ENCODE measurements around the gene TRABD2B.

Gene TRABD2B

DNA sequence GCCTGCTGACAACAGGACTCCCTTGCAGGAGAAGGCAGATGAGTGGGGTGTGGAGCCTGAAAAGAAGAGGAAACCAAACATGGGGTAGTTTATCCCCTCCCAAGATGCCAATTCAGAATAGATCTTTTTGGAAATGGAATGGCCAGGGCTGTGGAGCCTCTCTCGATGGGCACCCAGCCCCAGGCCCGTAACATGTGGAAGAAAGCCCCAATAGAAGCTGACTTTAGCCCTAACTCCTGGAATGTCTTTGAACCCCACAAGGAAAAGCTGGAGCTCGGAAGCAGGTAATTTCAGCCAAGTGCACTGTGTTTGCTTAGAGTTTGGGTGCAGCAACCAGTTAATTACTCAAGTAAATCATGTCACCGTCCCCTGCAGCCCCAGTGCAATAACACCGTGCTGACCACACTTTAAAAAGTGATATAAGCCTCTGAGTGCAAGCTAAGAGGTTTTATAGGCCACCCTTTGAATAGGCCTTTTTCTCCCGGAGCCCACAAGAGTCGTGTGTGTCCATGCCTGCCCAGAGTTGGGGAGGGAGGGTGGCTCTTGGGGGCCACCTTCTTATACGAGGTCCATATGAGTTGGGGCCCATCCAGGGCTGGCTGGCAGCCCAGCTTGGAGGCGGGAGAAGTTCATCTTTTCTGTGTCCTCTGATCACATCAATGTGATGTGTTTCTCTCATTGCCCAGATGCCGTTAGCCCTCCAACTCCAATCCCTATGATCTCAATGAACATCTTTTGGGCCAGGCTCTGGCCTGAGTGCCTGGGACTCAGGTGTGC, 153.2 kb downstream of the TRABD2B start:
- no peak for DNase-seq

GRCh38 chr1:47843059-47843458, 154.1 kb downstream of the TRABD2B start:
- no peak for DNase-seq

DNA sequence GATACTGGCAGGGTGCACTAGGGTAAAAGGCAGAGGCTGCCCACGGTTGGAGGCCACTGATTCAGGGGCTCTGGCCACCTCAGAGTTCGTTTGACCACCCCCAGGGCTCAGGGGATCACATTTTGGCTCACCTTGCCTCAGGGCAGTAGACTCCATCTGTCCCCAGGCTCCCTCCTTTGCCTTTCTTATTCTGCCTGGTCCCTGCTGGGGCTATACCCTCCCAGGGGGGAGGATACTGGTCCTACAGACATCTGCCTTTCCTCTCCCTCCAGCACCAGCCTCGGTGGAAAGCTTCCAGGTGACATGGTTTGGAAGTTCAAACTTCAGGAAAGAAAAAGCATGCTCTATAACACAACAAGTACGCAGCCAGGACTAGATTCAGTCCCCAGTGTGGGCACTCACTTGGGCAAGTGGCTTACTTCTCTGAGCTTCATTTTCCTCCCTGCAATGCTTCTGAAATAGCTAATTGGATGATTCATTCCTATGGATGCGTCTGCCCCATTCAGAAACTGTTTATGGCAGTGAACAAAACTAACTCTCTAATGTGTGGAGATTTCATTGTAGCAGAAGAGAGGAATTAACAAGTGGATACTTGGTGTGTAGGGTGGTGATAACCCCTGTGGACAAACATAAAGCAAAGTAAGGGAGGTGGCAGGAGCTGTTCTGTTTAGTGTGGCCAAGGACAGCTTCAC, 154.8 kb downstream of the TRABD2B start:
- no peak for DNase-seq

GRCh38 chr1:47841356-47841755, 155.8 kb downstream of the TRABD2B start:
- no peak for DNase-seq

DNA sequence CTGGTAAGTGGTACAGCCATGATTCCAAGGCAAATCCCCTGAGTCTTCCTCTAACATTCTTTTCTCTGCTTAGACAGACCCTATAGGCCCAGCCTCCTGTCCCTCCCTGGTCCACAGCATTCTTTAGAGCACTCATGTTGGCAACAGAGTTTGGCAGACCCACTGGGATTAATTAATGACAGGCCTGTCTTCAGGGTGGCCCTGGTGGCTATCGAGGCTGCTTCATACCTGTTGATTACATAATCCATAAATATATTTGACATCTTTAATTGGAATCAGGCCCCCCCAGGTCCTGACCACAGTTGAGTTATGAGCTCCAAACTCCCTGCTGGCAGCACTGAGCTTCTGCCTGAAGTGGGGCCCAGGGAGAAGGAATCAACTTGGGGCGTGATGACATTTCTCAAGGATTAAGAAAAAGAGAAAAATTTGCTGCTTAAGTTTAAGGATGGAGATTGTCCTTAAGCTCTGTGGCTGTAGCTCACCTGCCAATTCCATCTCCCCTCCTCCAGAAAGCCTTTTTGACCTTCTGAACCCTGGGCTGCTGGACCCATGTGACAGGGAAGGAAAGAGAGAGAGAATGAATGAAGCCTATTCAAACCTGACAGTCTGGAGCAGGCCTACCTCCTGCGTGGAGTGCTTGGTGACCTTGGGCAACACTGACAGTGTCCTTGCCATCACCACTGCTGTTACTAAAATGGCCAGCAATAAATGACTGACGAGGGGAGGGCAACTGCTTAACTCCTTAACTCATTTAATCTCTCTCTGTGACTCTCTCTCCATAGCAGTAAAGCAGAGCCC, 156.6 kb downstream of the TRABD2B start:
- no peak for DNase-seq

DNA sequence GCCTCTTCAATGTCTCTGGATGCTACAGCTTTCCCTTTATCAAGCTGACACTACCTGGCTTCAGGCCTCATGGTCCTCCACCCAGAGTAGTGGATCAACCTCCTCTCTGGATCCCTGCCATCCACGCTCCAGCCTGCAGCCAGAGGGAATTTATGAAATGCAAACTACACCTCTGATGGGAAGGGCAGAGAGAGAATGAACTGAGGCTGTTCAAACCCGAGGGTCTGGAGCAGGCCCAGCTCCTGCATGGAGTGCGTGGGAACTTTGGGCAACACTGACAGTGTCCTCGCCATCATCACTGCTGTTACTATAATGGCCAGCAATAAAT, 157.8 kb downstream of the TRABD2B start:
- DNase-seq = no peak

DNA sequence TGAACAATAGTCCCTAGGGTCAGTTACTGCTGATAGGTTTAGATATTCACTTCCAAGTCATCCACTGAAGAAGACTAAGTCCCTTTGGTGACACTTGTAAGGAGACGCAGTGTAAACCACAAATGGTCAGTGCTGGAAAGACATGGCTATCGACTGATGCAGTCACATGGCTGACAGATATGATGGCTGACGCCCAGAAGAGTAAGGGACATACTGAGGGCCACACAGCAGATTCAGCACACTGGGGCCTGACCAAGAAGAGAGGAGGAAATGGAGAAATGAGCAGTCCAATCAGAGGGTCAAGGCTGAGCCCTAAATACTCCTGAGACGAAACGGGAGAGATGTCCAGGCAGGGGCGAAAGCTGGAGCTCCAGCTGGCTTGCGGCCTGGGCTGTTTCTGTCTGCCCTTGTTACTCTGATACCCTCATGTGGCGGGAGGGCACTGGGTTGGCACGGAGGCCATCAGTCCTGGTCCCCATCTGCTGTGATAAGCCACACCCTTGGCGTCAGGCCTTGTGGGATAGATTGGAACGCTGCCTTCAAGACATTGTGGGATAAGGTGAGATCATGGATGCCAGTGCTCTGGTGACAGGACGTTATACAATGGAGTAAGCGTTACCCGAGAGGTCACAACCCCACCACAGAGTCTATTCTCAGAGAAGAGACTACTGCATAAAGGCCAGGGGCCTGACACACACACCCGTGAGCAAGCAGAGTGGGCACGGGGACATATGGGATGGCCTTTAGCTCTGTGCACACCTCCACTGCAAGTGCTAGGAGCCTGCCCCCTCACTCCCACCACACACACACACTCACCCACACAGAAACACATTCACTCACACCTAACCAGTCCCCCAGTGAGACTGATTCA, 158.4 kb downstream of the TRABD2B start:
- no peak for DNase-seq

DNA sequence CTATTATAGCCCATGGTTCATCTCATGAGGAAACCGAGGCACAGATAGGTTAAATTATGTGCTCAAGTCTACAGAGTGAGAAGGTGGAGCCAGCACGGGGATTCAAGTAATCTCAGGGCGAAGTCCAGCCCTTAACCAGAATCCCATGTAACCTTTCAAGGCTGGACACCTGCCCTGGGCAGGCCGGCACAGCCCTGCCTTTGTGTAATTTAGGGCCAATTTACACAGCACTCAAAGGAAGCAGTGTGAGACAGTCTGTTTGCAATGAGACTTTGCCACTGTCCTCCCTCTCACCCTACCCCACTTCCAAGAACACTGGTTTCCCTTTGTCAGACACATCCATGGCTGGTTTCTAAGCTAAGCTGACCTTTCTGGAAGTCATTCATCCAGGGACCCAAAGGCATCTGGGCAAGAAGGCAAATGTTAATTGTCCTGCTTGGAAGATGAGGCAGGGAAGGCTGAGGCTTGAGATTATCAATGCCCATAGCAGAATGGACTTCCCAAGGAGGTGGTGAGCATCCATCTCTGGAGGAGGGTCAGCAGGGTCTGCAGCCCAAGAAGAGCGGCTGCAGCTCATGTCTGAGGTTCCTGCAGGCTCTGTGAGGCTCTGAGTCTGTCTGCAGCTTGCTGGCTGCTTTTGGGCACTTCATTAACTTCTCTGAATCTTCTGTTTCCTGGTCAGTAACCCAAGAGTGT, 159.2 kb downstream of the TRABD2B start:
- DNase-seq = no peak

GRCh38 chr1:47837056-47837830, 159.9 kb downstream of the TRABD2B start:
- DNase-seq = no peak

DNA sequence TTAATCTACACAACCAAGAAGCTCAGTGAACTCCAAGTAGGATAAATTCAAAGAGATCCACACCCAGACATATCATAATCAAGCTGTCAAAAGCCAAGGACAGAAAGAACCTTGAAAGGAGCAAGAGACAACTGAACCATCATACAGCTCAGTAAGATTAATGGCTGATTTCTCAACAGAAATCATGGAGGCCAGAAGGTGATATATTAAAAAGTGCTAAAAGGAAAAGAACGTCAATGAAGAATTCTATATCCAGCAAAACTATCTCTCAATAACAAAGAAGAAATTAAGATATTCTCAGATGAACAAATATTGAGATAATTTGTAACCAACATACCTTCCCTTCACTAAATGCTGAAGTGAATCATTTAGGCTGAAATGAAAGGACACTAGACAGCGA, 161.8 kb downstream of the TRABD2B start:
- no peak for DNase-seq

DNA sequence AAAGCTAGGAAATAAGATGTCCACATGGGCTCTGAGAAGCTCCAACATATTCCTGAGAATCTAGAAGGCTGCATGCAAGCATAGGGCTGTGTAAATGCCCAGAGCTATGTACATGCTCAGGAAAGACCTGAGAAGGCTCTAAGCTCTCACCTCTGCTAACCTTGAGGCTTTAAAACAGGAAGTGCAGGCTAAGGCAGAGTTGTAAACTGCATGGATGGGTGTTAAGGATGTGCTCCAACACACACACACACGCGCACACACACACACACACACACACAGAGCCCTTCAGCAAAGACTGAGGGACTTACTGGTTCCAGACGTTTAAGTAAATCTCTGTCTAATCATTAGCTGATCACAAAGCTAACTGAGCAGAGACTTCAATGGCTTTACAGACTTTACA, 162.9 kb downstream of the TRABD2B start:
- DNase-seq = no peak

- DNase-seq = no peak
Observed at GRCh38 chr1:47830641-47831333, 166.4 kb downstream of the TRABD2B start.

DNA sequence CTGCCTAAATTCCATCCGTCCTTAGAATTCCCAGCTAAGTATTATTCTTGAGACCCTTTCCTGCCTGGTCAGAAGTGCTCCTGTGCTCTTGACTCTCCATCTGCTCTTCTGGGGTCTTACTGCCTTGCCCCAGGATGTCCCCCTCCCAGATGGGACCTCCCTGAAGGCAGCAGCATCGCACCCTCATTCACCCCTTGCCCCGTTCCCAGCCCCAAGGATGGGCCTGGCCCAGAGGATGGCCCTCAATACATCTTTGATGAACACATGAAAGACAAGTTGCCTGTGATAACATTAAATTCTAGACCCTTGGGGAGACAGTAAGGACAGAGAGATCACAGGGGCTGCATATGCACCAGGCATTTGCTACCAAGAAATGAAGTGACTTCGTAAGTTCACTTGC, 167.2 kb downstream of the TRABD2B start:
- DNase-seq = no peak

GRCh38 chr1:47828978-47829377, 168.2 kb downstream of the TRABD2B start:
- DNase-seq = no peak

DNA sequence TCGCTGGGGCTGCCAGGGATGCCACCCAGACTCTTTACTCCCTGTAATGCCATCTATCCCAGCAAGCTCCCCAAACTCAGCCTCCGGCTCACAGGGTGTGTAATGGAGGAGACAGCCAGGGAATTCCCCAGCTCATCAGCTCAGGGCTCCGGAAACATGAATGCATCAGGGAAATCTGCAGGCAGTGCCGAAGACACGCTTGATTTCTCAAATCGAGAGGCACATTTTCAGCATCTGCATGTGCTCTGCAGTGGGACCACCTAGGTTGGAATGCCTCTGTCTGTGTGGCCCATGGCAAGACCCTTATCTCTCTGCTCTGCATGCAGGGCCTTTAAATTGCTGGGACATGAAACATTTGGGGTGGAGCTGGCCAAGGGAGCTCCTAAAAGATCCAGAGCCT, 170.1 kb downstream of the TRABD2B start:
- no peak for DNase-seq

GRCh38 chr1:47824716-47825115, 172.5 kb downstream of the TRABD2B start:
- no peak for DNase-seq

- DNase-seq = no peak
Observed at GRCh38 chr1:47824297-47824696, 172.9 kb downstream of the TRABD2B start.

DNA sequence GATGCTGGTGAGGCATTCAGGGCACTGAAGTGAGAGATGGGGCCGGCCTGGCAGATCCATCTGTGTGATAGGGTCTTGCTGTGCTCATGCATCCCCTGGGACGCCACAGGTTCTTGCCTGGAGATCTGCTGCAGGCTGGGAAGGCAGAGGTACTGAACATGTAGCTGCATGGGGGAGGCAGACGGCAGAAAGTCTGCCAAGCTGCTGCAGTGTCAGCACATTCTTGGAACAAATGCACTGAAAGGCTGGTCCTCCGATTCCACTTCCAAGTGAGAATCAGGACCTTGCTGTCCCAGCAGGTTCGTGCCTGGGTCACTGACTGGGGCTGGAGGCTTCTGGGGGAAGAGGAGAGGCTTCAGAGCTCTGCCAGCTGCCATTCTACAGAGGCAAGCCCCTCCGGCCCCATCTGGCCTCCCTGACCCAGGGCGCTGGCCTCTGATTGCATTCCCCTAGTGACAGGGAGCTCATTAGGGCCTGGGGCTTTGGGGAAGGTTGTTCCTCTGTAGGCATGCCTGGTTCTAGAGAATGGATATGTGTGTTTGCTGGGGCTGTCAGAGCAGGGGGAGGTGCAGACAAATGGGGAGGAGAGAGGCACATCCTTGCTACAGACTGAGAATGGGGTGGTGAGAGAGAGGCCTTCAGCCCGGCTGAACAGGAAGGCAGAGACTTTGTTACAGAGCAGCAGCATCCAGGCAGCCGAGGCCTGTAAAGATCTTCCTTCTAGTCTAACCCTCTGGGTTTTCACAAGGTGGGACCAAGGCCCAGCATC, 174.0 kb downstream of the TRABD2B start:
- DNase-seq = no peak

GRCh38 chr1:47821760-47822159, 175.4 kb downstream of the TRABD2B start:
- no peak for DNase-seq

DNA sequence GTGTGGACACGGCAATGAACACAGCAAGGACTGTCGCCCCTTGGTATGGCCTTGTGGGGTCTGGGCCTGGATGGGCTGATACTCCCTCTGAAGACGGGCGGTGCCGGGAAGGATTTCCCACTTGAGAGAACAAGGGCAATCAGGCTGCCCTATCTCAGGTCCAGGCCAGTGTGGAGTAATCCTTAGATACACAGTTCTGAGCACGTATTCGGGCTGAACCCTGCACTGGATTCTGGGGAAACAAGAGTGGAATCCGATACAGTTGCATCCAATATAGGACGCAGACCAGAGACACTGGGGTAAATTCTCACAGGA, 177.7 kb downstream of the TRABD2B start:
- DNase-seq = no peak
